ENCODE data around the gene SEPTIN7.
A peak's percentile ranks its signal among the peaks of the same experiment; 100 is the strongest.

The SEPTIN7 gene

DNA sequence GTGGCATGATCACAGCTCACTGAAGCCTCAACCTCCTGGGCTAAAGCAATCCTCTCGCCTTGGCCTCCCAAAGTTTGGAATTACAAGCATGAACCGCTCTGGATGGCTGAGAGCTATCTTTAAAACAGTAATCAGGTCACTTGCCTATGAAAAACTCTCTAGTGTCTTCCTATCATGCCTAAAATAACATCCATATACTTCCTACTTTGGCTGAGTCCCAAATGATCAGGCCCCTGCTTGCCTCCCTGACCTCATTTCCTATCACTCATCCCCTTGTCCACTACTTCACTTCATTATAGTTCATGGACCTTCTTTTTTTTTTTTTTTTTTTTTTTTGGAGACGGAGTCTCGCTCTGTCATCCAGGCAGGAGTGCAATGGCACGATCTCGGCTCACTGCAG, 28.0 kb downstream of the SEPTIN7 start:
- Histone ChIP-seq H4K20me1 (ENCODE audit: insufficient read depth, low read length) (peaks cover 98% of the 10 kb centered on the region), H3K27me3 (ENCODE audit: low read depth, low read length) (no peaks in the 10 kb centered on the region), H3K27ac (ENCODE audit: low read length) (no peak overlapping the region), H3K36me3 (replicated peaks; ENCODE audit: low read depth, low read length) (peaks cover 16% of the 10 kb centered on the region), H3K4me2 (ENCODE audit: low read length) (no peak overlapping the region), H3K9ac (ENCODE audit: low read length) (no peak overlapping the region), H2AFZ (ENCODE audit: low read depth, low read length) (no peak overlapping the region), H3K9me3 (ENCODE audit: insufficient read depth, low read length) (no peaks in the 10 kb centered on the region), H3K79me2 (ENCODE audit: low read length) (peaks cover 94% of the 10 kb centered on the region), H3K4me1 (ENCODE audit: low read length) (no peaks in the 10 kb centered on the region), H3K4me3 (ENCODE audit: low read length) (no peak overlapping the region)
- TF ChIP-seq EZH2phosphoT487 (IDR thresholded peaks at IDR 0.05; ENCODE audit: low read depth) (no peak), CTCF (IDR thresholded peaks at IDR 0.05; ENCODE audit: low read depth, low read length) (no peak)

DNA sequence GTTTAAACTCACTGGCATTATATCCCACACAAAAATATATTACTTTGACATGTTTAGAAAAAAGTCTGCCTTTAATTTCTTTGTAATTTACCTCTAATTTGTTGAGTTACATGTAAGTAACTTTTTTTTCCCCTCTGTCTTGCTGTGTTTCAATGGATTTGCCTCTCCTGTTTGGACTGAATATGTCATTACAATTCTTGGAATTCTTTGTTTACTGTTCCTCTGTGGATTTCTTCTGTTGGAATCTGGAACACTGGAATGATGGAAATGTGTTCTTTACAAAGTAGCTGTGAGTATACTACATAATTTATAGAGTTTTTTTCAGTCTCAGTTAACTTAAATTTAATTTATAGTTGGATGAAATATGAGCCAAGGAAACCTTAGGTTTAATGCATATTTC, 30.4 kb downstream of the SEPTIN7 start:
- TF ChIP-seq EZH2phosphoT487 (IDR thresholded peaks at IDR 0.05; ENCODE audit: low read depth) (no peak), CTCF (IDR thresholded peaks at IDR 0.05; ENCODE audit: low read depth, low read length) (no peak)
- H3K4me3 ChIP-seq (ENCODE audit: low read length) = no peak overlapping the region
- H3K9me3 ChIP-seq (ENCODE audit: insufficient read depth, low read length) = no peaks in the 10 kb centered on the region
- no peak overlapping the region for H3K27ac ChIP-seq (ENCODE audit: low read length)
- no peaks in the 10 kb centered on the region for H3K4me1 ChIP-seq (ENCODE audit: low read length)
- no peak overlapping the region for H3K4me2 ChIP-seq (ENCODE audit: low read length)
- no peak overlapping the region for H2AFZ ChIP-seq (ENCODE audit: low read depth, low read length)
- H3K79me2 ChIP-seq (ENCODE audit: low read length) = peaks cover 81% of the 10 kb centered on the region
- no peak overlapping the region for H3K9ac ChIP-seq (ENCODE audit: low read length)
- no peaks in the 10 kb centered on the region for H3K27me3 ChIP-seq (ENCODE audit: low read depth, low read length)
- H3K36me3 ChIP-seq (replicated peaks; ENCODE audit: low read depth, low read length) = peaks cover 30% of the 10 kb centered on the region
- peaks cover 95% of the 10 kb centered on the region for H4K20me1 ChIP-seq (ENCODE audit: insufficient read depth, low read length)

DNA sequence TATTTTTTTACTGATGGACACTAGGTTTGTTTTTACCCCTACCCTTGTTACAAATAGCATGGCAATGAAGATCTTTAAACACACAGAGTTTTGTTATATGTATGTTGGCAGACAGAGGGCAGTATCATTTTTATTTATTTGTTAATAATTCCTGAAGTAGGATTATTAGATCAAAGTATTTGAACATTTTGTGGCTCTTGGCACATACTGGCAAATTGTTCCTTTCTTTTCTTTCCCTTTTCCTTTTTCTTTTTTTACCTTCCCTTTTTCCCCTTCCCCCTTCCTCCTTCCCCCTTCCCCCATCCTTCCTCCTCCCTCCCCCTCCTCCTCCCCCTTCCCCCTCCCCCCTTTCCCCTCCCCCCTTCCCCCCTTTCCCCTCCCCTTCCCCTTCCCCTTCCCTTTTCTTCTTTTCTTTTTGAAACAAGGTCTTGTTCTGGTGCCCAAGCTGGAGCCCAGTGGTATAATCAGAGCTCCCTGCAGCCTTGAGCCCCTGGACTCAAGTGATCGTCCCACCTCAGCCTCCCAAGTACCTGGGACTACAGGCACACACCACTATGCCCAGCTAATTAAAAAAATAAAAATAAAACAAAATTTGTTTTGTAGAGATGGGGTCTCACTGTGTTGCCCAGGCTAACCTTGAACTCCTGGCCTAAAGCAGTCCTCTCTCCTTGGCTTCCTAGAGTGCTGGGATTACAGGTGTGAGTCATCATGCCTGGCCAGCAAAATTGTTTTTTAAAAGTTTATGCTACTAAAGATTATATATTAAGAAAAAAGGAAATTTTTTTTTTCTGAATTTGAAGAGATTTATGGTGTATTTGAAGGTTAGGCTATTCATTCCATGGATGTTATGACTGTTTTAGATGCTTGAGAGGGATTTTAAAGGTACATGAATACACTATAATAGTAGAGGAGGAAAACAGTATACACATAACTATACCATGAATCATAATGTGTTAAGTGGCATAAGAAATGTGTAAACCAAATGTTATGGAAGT, 39.3 kb downstream of the SEPTIN7 start:
- Histone ChIP-seq H4K20me1 (ENCODE audit: insufficient read depth, low read length) (peaks cover 46% of the 10 kb centered on the region), H2AFZ (ENCODE audit: low read depth, low read length) (no peak overlapping the region), H3K9ac (ENCODE audit: low read length) (no peak overlapping the region), H3K4me2 (ENCODE audit: low read length) (no peak overlapping the region), H3K9me3 (ENCODE audit: insufficient read depth, low read length) (no peaks in the 10 kb centered on the region), H3K27ac (ENCODE audit: low read length) (no peak overlapping the region), H3K36me3 (replicated peaks; ENCODE audit: low read depth, low read length) (peaks cover 10% of the 10 kb centered on the region), H3K27me3 (ENCODE audit: low read depth, low read length) (no peaks in the 10 kb centered on the region), H3K79me2 (ENCODE audit: low read length) (peaks cover 46% of the 10 kb centered on the region), H3K4me1 (ENCODE audit: low read length) (no peaks in the 10 kb centered on the region), H3K4me3 (ENCODE audit: low read length) (no peak overlapping the region)
- peak; percentile 9; the same call in 1 of the 2 replicates for TF ChIP-seq CTCF (IDR thresholded peaks at IDR 0.05; ENCODE audit: low read depth, low read length)
- TF ChIP-seq EZH2phosphoT487 (IDR thresholded peaks at IDR 0.05; ENCODE audit: low read depth) = no peak

GRCh38 chr7:35846816-35847412, 46.1 kb downstream of the SEPTIN7 start:
- TF ChIP-seq EZH2phosphoT487 (IDR thresholded peaks at IDR 0.05; ENCODE audit: low read depth) (no peak), CTCF (IDR thresholded peaks at IDR 0.05; ENCODE audit: low read depth, low read length) (no peak)
- Histone ChIP-seq H2AFZ (ENCODE audit: low read depth, low read length) (no peak overlapping the region), H3K36me3 (replicated peaks; ENCODE audit: low read depth, low read length) (peaks cover 5% of the 10 kb centered on the region), H4K20me1 (ENCODE audit: insufficient read depth, low read length) (peaks cover 55% of the 10 kb centered on the region), H3K79me2 (ENCODE audit: low read length) (peaks cover 30% of the 10 kb centered on the region), H3K4me2 (ENCODE audit: low read length) (no peak overlapping the region), H3K9ac (ENCODE audit: low read length) (no peak overlapping the region), H3K4me3 (ENCODE audit: low read length) (no peak overlapping the region), H3K27me3 (ENCODE audit: low read depth, low read length) (no peaks in the 10 kb centered on the region), H3K9me3 (ENCODE audit: insufficient read depth, low read length) (no peaks in the 10 kb centered on the region), H3K4me1 (ENCODE audit: low read length) (no peaks in the 10 kb centered on the region), H3K27ac (ENCODE audit: low read length) (no peak overlapping the region)

All from OCI-LY3 (cell line).